HG03066 (cell line): Measurements from ENCODE around the gene TGFB1.
"Not testable (repeated sequence)": the region's sequence is repeated elsewhere in the genome, so short reads cannot be mapped to it uniquely, and the experiment has no call there.

Experiments used
- ATAC-seq: cut with Tn5 transposase; IDR thresholded peaks from one replicate; pipeline ENCODE4 v1.9.1; 2021; ENCODE audit warnings: low read depth; ENCODE audit not compliant: unreplicated experiment

Gene TGFB1

GRCh38 chr19:41346916-41347315 lies 6.8 kb downstream of the TGFB1 start:
- ATAC-seq, result not testable (repeated sequence)

DNA sequence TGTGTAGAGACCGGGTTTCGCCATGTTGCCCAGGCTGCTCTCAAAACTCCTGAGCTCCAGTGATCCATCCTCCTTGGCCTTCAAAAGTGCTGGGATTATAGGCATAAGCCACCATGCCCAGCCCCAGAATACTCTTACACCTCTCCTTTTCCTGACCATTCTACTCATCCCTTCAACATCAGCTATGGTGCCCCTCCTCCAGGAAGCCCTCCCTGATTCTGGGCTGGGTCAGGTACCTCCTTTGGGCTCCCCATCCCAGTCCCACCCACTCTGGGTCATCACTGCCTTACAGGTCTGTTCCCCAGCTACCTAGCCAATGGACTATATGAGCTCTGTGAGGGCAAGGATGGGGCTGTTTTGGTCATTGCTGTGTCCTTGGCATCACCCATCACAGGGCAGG lies 9.6 kb downstream of the TGFB1 start:
- ATAC-seq, result no peak

DNA sequence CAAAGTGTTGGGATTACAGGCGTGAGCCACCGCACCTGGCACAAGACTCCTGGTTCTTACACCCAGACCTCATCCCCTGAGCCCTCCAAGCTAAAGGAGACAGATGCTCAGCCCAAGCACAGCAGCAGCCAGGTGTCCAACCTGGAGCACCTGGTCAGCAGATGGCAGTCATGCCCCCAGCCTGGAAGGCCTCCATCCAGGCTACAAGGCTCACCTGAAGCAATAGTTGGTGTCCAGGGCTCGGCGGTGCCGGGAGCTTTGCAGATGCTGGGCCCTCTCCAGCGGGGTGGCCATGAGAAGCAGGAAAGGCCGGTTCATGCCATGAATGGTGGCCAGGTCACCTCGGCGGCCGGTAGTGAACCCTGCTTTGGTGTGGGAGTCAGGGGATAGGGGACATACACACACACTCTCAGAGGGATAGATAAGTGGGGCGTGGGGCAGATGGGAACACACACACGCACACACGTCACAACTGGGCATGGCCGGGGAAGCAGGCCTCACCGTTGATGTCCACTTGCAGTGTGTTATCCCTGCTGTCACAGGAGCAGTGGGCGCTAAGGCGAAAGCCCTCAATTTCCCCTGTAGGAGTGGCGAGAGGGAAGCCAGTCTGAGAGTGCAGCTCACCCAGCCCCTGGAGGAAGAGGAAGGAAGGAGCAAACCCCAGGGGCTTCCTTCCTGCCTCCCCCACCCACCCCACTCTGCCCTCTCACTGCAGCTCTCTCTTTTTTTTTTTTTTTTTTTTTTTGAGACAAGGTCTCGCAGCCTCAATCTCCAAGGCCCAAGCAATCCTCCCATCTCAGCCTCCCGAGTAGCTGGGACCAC lies 11.8 kb downstream of the TGFB1 start:
- ATAC-seq, result no peak

DNA sequence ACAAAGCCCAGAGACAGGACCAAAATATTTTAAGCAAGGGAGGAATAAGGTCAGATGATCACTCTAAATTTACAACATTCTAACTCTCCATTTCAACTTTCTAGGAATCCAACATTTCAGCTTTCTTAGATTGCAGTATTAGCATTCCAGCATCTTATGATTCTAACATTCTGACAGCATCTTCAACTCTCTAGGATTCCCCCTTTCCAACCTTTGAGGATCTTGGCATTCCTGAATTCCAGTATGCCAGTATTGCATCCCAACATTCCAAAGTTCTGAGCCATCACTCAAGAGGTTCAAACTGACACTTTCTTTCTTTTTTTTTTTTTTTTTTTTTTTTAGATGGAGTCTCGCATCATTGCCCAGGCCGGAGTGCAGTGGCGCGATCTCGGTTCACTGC lies 13.8 kb downstream of the TGFB1 start:
- no peak for ATAC-seq

- no peak for ATAC-seq
Observed at GRCh38 chr19:41335467-41335866, 18.3 kb downstream of the TGFB1 start.

GRCh38 chr19:41334793-41335192 lies 18.9 kb downstream of the TGFB1 start:
- ATAC-seq, result no peak

DNA sequence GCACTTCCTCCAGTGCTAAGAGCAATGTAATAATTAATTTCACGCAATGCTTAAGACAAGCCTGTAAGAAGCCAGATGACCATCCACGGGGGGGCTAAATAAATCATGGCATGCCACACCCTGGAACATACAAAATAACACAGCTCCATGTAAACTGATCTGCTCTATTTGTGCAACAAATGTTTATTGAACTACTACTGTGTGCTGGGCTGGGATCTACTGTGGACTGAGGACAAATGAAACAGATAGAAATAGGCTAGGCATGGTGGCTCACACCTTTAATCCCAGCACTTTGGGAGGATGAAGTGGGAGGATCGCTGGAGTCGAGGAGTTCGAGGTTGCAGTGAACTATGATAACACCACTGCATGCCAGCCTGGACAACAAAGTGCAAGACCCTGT lies 21.3 kb downstream of the TGFB1 start:
- no peak for ATAC-seq

DNA sequence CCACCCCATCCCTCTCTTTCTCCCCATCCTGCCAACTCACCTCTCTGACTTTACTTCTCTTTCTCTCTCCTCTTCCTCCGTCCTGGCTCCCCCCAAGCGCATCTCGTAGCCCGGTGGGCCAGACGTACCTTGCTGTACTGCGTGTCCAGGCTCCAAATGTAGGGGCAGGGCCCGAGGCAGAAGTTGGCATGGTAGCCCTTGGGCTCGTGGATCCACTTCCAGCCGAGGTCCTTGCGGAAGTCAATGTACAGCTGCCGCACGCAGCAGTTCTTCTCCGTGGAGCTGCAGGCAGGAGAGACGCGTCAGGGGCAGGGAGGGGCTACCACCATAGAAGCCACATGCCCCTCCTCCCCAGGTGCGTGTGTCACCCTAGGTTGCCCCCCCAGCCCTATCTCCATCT lies 21.7 kb downstream of the TGFB1 start:
- ATAC-seq, result no peak

DNA sequence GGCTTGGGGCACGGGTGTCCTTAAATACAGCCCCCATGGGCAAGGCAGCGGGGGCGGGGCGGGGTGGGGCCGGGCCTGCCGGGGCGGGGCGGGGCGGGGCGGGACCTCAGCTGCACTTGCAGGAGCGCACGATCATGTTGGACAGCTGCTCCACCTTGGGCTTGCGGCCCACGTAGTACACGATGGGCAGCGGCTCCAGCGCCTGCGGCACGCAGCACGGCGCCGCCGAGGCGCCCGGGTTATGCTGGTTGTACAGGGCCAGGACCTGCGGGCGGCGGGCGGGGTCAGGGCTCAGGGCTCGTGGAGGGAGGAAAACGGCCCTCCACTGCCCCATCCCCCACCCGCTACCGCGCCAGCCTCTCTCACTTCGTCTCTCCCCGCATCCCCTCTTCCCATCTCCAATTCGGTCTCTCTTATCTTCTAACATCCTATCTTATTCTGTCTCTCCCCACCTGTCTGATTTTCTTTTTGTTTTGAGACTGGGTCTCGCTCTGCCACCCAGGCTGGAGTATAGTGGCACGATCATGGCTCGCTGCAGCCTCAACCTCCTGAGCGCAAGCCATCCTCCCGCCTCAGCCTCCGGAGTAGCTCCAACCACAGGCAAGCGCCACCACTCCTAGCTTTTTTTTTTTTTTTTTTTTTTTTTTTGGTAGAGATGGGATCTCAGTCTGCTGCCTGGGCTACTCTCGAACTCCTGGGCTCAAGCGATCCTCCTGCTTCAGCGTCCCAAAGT lies 22.6 kb downstream of the TGFB1 start:
- no peak for ATAC-seq

- ATAC-seq, result no peak
Observed at GRCh38 chr19:41330481-41330880, 23.2 kb downstream of the TGFB1 start.

GRCh38 chr19:41328842-41329225 lies 24.9 kb downstream of the TGFB1 start:
- no peak for ATAC-seq

GRCh38 chr19:41328157-41328841 lies 25.4 kb downstream of the TGFB1 start:
- peak; percentile 13 for ATAC-seq

DNA sequence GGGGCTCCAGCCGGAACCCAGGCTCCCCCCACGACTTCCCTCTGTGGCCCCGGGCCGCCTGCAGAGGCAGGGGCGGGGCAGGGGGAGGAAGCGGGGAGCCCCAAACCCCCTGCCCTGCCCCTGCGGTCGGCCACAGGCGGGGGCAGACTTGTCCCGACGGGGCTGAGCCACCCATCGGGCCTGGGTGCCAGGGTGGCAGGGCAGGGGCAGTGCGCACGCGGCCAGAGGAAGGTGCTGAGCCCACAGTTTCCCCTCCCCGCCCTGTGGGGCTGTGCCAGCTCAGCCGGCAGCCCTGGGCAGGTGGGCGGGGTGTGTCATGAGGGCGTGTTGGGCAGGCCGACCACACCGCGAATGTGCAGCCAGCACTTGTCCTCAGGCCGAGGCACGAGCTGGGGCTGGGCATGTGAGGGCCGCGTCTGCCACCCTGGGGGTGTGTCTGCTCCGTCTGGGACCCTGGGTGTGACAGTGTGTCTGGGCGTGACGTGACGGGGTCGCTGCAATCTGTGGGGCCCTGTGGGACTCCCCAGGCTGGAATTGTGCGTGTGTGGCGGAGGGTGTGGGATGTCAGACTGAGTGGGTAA lies 26.1 kb downstream of the TGFB1 start:
- peak; percentile 50 for ATAC-seq

GRCh38 chr19:41327076-41327575 lies 26.6 kb downstream of the TGFB1 start:
- ATAC-seq, result no peak

DNA sequence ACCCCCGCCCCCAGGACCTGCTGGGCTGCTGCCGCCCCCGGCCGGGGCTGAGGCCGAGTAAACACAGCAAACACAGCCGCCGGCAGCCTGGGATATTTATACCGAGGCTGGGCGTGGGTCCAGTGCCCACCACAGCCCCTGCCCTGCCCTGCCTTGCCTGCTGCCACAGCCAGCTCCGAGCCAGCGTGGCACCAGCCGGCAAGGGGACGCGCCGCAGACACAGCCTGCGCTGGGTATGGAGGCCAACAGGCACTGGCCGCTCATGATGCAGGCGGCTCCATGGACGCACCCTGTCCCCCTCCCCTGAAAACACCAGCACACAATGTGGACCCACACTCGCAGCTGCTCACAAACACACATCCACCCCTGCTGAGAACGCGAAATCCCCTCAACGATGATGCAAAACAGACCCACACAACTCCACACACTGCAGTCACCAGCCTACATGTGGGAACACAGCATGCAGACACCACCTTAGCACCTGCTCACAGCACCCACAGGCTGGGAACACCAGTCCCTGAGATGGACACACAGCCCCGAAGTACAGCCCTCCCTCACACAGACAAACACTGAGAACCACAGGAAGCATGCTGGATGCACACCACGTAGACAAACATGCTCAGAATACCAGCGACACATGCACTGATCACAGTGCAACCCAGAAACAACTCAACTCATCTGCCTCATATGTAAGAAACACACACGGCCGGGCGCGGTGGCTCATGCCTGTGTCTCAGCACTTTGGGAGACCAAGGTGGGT lies 27.6 kb downstream of the TGFB1 start:
- no peak for ATAC-seq

DNA sequence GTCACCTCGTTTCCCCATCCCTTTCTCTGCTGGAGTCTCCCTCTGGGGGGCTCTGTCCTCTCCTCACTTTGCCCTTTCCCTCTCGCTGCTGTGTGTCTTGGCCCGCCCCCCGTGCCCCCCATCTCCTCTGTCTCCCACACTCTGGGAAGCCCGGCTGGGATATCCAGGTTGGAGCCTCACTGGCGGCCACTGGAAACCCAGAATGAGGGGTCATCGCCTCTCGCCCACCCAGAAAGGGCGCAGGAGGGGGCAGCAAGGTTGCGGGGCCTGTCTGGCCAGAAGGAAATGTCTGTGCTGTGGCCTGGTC lies 28.1 kb downstream of the TGFB1 start:
- ATAC-seq, result no peak

DNA sequence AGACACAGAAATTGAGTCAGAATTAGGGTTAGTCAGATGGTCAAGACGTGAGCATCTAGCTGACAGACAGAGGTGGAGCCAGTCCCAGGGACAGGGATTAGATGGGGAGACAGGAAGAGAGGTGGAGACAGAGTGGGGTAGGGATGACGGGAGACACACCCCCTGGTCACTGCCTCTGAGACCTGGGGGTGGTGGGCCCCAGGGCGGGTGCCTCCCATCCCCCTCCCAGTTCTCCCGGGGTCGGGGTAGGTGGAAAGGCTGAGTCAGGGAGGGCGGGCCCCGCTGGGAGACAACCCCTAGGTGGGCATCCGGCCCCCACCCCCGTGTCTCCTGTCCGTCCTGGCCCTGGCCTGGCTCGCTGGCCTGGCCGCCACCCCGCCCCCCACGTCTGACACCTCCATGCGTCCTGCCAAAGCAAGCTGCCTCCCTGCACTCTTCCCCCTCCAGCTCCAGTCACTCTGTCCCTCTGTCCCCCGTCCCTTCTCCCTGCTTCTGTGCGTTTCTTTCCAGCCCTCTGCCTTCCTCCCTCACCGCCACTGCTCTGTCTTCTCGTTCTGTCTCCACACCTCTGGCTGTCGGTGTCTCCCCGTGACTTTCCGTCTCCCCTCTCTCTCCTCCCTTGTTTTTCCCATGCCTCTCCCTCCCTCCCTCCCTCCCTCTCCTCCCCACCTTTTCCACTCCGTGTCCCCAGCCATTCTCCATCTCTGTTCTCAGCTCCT lies 28.6 kb downstream of the TGFB1 start:
- no peak for ATAC-seq

DNA sequence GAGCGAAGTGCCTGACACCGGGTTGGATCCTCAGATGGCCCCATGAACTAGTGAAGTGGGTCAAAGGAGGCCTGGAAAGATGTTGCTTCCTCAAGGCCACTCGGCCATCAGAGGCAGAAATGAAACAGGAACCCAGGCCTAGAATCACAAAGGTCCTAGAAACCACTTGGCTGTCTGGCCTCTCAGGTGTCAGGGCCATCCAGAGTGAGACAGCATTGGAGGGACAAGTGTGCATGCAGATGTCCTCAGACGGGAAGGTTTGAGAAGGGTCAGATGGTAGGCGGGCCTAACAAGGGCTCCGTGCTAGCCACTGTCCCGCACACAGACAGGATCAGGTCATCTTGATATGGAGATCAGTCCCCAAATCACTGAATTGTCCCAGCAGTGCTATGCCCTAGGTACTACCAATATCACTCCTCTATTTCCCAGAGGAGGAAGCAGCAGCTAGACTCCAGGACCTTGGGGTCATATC lies 29.5 kb downstream of the TGFB1 start:
- no peak for ATAC-seq

DNA sequence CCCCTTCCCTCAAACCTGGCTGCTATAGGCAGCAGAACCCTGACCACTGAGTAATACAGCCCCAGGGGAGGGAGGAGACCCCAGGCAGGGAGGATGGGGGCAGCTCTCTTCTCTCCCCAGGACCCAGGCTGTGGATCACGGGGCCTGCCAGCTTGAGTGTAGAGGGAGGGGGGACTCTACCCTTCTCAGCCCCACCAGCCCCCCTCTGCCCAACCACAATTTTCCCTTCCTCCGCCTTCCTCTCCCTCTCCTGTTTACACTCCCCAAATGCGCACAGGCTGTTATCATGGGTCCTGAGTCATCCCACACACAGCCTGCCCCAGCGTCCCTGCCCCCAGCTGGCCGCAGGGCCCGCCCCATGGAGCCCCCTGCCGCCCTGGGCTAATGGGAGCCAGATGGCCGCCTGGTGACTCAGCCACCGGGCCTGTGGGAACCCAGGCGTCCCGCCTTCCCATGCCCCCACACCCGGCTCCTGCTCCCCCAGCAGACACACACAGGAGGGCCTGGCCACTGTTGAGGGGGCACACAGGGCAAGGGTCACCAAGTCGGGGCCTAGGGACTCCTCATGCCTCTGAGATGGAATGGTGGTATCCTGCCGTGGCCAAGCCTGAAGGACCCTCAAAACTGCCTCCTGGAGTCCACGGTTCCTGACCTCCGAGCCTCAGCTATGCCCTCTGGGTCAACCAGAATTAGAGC lies 30.1 kb downstream of the TGFB1 start:
- no peak for ATAC-seq
